ENCODE data around the gene RBM24. TPM values are rescaled to one million over a fixed set of nuclear protein-coding genes. Genes with fewer than 3 reads are reported as not detected.

Gene RBM24
- total and polyA plus RNA-seq, 2 of the 13 experiments (the other 11 are each of a cell fraction or from before 2014, with no cell fraction given): 1.5 to 14.2 TPM

GRCh38 chr6:17281497-17282481 is 628 bp downstream of the RBM24 start (continued):
- TF ChIP-seq, protein P1, sequence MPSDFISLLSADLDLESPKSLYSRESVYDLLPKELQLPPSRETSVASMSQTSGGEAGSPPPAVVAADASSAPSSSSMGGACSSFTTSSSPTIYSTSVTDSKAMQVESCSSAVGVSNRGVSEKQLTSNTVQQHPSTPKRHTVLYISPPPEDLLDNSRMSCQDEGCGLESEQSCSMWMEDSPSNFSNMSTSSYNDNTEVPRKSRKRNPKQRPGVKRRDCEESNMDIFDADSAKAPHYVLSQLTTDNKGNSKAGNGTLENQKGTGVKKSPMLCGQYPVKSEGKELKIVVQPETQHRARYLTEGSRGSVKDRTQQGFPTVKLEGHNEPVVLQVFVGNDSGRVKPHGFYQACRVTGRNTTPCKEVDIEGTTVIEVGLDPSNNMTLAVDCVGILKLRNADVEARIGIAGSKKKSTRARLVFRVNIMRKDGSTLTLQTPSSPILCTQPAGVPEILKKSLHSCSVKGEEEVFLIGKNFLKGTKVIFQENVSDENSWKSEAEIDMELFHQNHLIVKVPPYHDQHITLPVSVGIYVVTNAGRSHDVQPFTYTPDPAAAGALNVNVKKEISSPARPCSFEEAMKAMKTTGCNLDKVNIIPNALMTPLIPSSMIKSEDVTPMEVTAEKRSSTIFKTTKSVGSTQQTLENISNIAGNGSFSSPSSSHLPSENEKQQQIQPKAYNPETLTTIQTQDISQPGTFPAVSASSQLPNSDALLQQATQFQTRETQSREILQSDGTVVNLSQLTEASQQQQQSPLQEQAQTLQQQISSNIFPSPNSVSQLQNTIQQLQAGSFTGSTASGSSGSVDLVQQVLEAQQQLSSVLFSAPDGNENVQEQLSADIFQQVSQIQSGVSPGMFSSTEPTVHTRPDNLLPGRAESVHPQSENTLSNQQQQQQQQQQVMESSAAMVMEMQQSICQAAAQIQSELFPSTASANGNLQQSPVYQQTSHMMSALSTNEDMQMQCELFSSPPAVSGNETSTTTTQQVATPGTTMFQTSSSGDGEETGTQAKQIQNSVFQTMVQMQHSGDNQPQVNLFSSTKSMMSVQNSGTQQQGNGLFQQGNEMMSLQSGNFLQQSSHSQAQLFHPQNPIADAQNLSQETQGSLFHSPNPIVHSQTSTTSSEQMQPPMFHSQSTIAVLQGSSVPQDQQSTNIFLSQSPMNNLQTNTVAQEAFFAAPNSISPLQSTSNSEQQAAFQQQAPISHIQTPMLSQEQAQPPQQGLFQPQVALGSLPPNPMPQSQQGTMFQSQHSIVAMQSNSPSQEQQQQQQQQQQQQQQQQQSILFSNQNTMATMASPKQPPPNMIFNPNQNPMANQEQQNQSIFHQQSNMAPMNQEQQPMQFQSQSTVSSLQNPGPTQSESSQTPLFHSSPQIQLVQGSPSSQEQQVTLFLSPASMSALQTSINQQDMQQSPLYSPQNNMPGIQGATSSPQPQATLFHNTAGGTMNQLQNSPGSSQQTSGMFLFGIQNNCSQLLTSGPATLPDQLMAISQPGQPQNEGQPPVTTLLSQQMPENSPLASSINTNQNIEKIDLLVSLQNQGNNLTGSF (CRISPR knock-in tag; IDR thresholded peaks at IDR 0.05): peak; percentile 44; the same call in 1 of the 2 replicates
- peak; percentile 59; the same call in 1 of the 2 replicates for TF ChIP-seq ZNF710 (CRISPR knock-in tag; IDR thresholded peaks at IDR 0.05; ENCODE audit: borderline replicate concordance)
- TF ChIP-seq FOSL1 (CRISPR knock-in tag; IDR thresholded peaks at IDR 0.05; ENCODE audit: borderline replicate concordance): no peak
- peak; percentile 37; the same call in 1 of the 2 replicates for TF ChIP-seq RFXAP (CRISPR knock-in tag; IDR thresholded peaks at IDR 0.05; ENCODE audit: borderline replicate concordance)
- TF ChIP-seq GLI4 (CRISPR knock-in tag; IDR thresholded peaks at IDR 0.05; ENCODE audit: borderline replicate concordance): peak; percentile 47; the same call in 1 of the 2 replicates
- TF ChIP-seq PHF8 (CRISPR knock-in tag; IDR thresholded peaks at IDR 0.05): peak; percentile 27; the same call in 1 of the 2 replicates
- 0 out of 2 replicates have a peak, but pooled peaks have one; percentile 32 for TF ChIP-seq ZFP90 (CRISPR knock-in tag; IDR thresholded peaks at IDR 0.05; ENCODE audit: borderline replicate concordance)
- TF ChIP-seq, protein P2, sequence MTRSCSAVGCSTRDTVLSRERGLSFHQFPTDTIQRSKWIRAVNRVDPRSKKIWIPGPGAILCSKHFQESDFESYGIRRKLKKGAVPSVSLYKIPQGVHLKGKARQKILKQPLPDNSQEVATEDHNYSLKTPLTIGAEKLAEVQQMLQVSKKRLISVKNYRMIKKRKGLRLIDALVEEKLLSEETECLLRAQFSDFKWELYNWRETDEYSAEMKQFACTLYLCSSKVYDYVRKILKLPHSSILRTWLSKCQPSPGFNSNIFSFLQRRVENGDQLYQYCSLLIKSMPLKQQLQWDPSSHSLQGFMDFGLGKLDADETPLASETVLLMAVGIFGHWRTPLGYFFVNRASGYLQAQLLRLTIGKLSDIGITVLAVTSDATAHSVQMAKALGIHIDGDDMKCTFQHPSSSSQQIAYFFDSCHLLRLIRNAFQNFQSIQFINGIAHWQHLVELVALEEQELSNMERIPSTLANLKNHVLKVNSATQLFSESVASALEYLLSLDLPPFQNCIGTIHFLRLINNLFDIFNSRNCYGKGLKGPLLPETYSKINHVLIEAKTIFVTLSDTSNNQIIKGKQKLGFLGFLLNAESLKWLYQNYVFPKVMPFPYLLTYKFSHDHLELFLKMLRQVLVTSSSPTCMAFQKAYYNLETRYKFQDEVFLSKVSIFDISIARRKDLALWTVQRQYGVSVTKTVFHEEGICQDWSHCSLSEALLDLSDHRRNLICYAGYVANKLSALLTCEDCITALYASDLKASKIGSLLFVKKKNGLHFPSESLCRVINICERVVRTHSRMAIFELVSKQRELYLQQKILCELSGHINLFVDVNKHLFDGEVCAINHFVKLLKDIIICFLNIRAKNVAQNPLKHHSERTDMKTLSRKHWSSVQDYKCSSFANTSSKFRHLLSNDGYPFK (CRISPR knock-in tag; IDR thresholded peaks at IDR 0.05; ENCODE audit: borderline replicate concordance): peak; percentile 28; the same call in 1 of the 2 replicates
- TF ChIP-seq, protein P3, sequence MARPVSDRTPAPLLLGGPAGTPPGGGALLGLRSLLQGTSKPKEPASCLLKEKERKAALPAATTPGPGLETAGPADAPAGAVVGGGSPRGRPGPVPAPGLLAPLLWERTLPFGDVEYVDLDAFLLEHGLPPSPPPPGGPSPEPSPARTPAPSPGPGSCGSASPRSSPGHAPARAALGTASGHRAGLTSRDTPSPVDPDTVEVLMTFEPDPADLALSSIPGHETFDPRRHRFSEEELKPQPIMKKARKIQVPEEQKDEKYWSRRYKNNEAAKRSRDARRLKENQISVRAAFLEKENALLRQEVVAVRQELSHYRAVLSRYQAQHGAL (CRISPR knock-in tag; IDR thresholded peaks at IDR 0.05; ENCODE audit: not compliant biosample characterization): peak; percentile 55
- TF ChIP-seq IRF9 (CRISPR knock-in tag; IDR thresholded peaks at IDR 0.05; ENCODE audit: borderline replicate concordance): peak; percentile 73; the same call in 1 of the 2 replicates
- TF ChIP-seq MYPOP (CRISPR knock-in tag; IDR thresholded peaks at IDR 0.05): 0 out of 2 replicates have a peak, but pooled peaks have one; percentile 40

Measured in HepG2 (cell line).